H1 (cell line): ENCODE data around the gene PAIP1. TPM values are rescaled to one million over a fixed set of nuclear protein-coding genes. Genes with fewer than 3 reads are reported as not detected.

Experiments
- CEBPB ChIP-seq: IDR thresholded peaks from 2 replicates; pipeline ENCODE4 v1.6.1; 2012; ENCODE audit warnings: low read depth, low read length
- CHD7 ChIP-seq: fragments of 300-600 bp; sonication (generic); IDR thresholded peaks from 2 replicates; pipeline ENCODE4 v1.7.1; 2012; ENCODE audit warnings: low read length, moderate library complexity, mild to moderate bottlenecking, inconsistent platforms; ENCODE audit not compliant: insufficient replicate concordance
- EGR1 ChIP-seq: IDR thresholded peaks from 2 replicates; pipeline ENCODE4 v1.6.1; 2011; ENCODE audit warnings: low read depth, low read length, borderline replicate concordance
- EP300 ChIP-seq, 2 experiments: IDR thresholded peaks; 1 replicate in 1 of 2; 2 replicates in 1 of 2; pipeline ENCODE4 v1.6.1; 2011 to 2012; ENCODE audit warnings: low read depth in 2 of 2, low read length in 2 of 2, mild to moderate bottlenecking in 2 of 2, borderline replicate concordance in 1 of 2, inconsistent platforms in 1 of 2, moderate library complexity in 1 of 2
- HDAC6 ChIP-seq: IDR thresholded peaks from one replicate; pipeline ENCODE4 v1.7.1; 2012; ENCODE audit warnings: low read depth, mild to moderate bottlenecking, inconsistent platforms, low read length, moderate library complexity
- KDM4A ChIP-seq: IDR thresholded peaks from one replicate; pipeline ENCODE4 v1.7.1; 2012; ENCODE audit warnings: low read depth, mild to moderate bottlenecking, moderate library complexity, low read length, inconsistent platforms; ENCODE audit not compliant: severe bottlenecking
- MAX ChIP-seq: IDR thresholded peaks from 2 replicates; pipeline ENCODE4 v1.6.1; 2012; ENCODE audit warnings: inconsistent platforms
- PHF8 ChIP-seq: fragments of 200-600 bp; sonication (generic); conservative IDR thresholded peaks from 2 replicates; pipeline ENCODE4 v1.7.1; 2012; ENCODE audit warnings: low read depth, mild to moderate bottlenecking, inconsistent platforms, low read length, moderate library complexity
- YY1 ChIP-seq: IDR thresholded peaks from 2 replicates; pipeline ENCODE4 v1.6.1; 2011; ENCODE audit warnings: low read depth, mild to moderate bottlenecking, low read length
- polyA plus RNA-seq, 7 experiments: library from polyadenylated mRNA; depleted of rRNA in 3 of 7; stranded (reverse) in 5 of 7; unstranded in 2 of 7; fragments of >200 nt in 5 of 7; fragments of 200-250 nt in 2 of 7; gene quantifications; 1 replicate in 5 of 7; 2 replicates in 1 of 7; 4 replicates in 1 of 7; pipeline versions ENCODE4 v1.2.1 to v1.2.3, GENCODE V29; 2011 to 2013; ENCODE audit warnings: missing spikeins in 2 of 7, mixed read lengths in 2 of 7
- total RNA-seq: library from RNA; stranded (reverse); fragmentation: NEBNext Ultra II Directional; extraction: Animal tissue kit (Norgen Biotek cat#: 25700); gene quantifications from 2 replicates; pipeline ENCODE4 v1.2.1, GENCODE V29; 2021

The PAIP1 gene
- total and polyA plus RNA-seq, 2 of the 8 experiments (the other 6 are each of a cell fraction or from before 2014, with no cell fraction given), result 62.9 to 89.5 TPM

GRCh38 chr5:43602461-43603343 lies 45.8 kb upstream of the PAIP1 start, which contains the start of gene NNT (continued):
- no peak for TF ChIP-seq EP300 (IDR thresholded peaks at IDR 0.05; ENCODE audit: borderline replicate concordance in 1 of 2, low read depth in 2 of 2, low read length in 2 of 2)
- peak; percentile 90 for TF ChIP-seq MAX
- TF ChIP-seq HDAC6, result no peak
- TF ChIP-seq PHF8, result peak; percentile 51; the same call in 1 of the 2 replicates
- TF ChIP-seq CEBPB, result no peak
- peak; percentile 70 for TF ChIP-seq KDM4A
- no peak for TF ChIP-seq CHD7
- no peak for TF ChIP-seq YY1
- TF ChIP-seq EGR1, result no peak
